Activated T-helper 2 cell treated with anti-CD3 and anti-CD28 coated beads, Interferon-gamma antibody, Interleukin-2, Interleukin-4, amounts not matched to agents 10 μg/mL and 5 μg/mL and 100 μg/mL, durations not matched to agents 14 hours and 24 hours and 36 hours (primary cell): Measurements from ENCODE around the gene NCAPG2. TPM values are rescaled to one million over a fixed set of nuclear protein-coding genes. Genes with fewer than 3 reads are reported as not detected.
A peak's percentile ranks its signal among the peaks of the same experiment; 100 is the strongest.

Source experiments
- DNase-seq: peaks from one replicate; pipeline ENCODE4 v3.0.0; 2021; ENCODE audit warnings: low spot score
- H3K27ac Mint-ChIP-seq: one replicate; pipeline ENCODE4 v1.8.0; 2021; ENCODE audit warnings: mixed read lengths
- H3K27me3 Mint-ChIP-seq: one replicate; pipeline ENCODE4 v1.8.0; 2021; ENCODE audit warnings: low read depth, mixed read lengths
- H3K36me3 Mint-ChIP-seq: one replicate; pipeline ENCODE4 v1.8.0; 2021; ENCODE audit warnings: low read depth, mixed read lengths
- H3K4me1 Mint-ChIP-seq: one replicate; pipeline ENCODE4 v1.8.0; 2021; ENCODE audit warnings: low read depth, mixed read lengths
- H3K4me3 Mint-ChIP-seq: one replicate; pipeline ENCODE4 v1.8.0; 2021; ENCODE audit warnings: low read depth, mild to moderate bottlenecking, moderate library complexity, mixed read lengths
- H3K9me3 Mint-ChIP-seq: one replicate; pipeline ENCODE4 v1.8.0; 2021; ENCODE audit warnings: mixed read lengths
- intact Hi-C: fragments of 100-400 bp; cut with micrococcal nuclease; formaldehyde crosslinking; loops from one replicate; pipeline ENCODE4 v1.15.1; 2023
- total RNA-seq: library from RNA; stranded (reverse); gene quantifications from 2 replicates; pipeline ENCODE4 v1.2.3, GENCODE V29; 2022

The NCAPG2 gene
- total RNA-seq, 1 donor from 2014 or later = 94.7 TPM

GRCh38 chr7:158741294-158741666, 36.7 kb upstream of the NCAPG2 start:
- intact Hi-C loops = no loop called here
- H3K4me1 Mint-ChIP-seq = no peaks in the 10 kb centered on the region
- no peaks in the 10 kb centered on the region for H3K27me3 Mint-ChIP-seq
- no peak overlapping the region for H3K27ac Mint-ChIP-seq
- H3K9me3 Mint-ChIP-seq = no peaks in the 10 kb centered on the region
- H3K4me3 Mint-ChIP-seq = no peak overlapping the region
- peaks cover 85% of the 10 kb centered on the region for H3K36me3 Mint-ChIP-seq
- DNase-seq = no peak

- no peak overlapping the region for H3K27ac Mint-ChIP-seq
- no peaks in the 10 kb centered on the region for H3K4me1 Mint-ChIP-seq
- no peaks in the 10 kb centered on the region for H3K9me3 Mint-ChIP-seq
- no peaks in the 10 kb centered on the region for H3K27me3 Mint-ChIP-seq
- intact Hi-C loops = no loop called here
- DNase-seq = no peak
- H3K36me3 Mint-ChIP-seq = peaks cover 85% of the 10 kb centered on the region
- H3K4me3 Mint-ChIP-seq = no peak overlapping the region
Observed at GRCh38 chr7:158740657-158741293, 36.2 kb upstream of the NCAPG2 start.

GRCh38 chr7:158740013-158740656, 35.5 kb upstream of the NCAPG2 start:
- no peaks in the 10 kb centered on the region for H3K9me3 Mint-ChIP-seq
- H3K4me3 Mint-ChIP-seq = no peak overlapping the region
- no peak for DNase-seq
- H3K36me3 Mint-ChIP-seq = peaks cover 85% of the 10 kb centered on the region
- H3K27ac Mint-ChIP-seq = no peak overlapping the region
- H3K4me1 Mint-ChIP-seq = no peaks in the 10 kb centered on the region
- intact Hi-C loops = no loop called here
- no peaks in the 10 kb centered on the region for H3K27me3 Mint-ChIP-seq

GRCh38 chr7:158738841-158739240, 34.2 kb upstream of the NCAPG2 start:
- intact Hi-C loops = no loop called here
- H3K4me3 Mint-ChIP-seq = no peak overlapping the region
- H3K4me1 Mint-ChIP-seq = no peaks in the 10 kb centered on the region
- H3K9me3 Mint-ChIP-seq = no peaks in the 10 kb centered on the region
- H3K36me3 Mint-ChIP-seq = peaks cover 89% of the 10 kb centered on the region
- DNase-seq = no peak
- H3K27me3 Mint-ChIP-seq = no peaks in the 10 kb centered on the region
- no peak overlapping the region for H3K27ac Mint-ChIP-seq

- Mint-ChIP-seq H3K27ac (no peak overlapping the region), H3K4me1 (no peaks in the 10 kb centered on the region), H3K4me3 (no peak overlapping the region), H3K9me3 (no peaks in the 10 kb centered on the region), H3K27me3 (no peaks in the 10 kb centered on the region), H3K36me3 (peaks cover 76% of the 10 kb centered on the region)
- no peak for DNase-seq
- intact Hi-C loops = no loop called here
Observed at GRCh38 chr7:158737064-158737695, 32.6 kb upstream of the NCAPG2 start.

- Mint-ChIP-seq H3K9me3 (no peaks in the 10 kb centered on the region), H3K36me3 (peaks cover 66% of the 10 kb centered on the region), H3K4me3 (no peak overlapping the region), H3K4me1 (no peaks in the 10 kb centered on the region), H3K27me3 (no peaks in the 10 kb centered on the region), H3K27ac (no peak overlapping the region)
- intact Hi-C loops = no loop called here
- no peak for DNase-seq
Observed at GRCh38 chr7:158735935-158736334, 31.3 kb upstream of the NCAPG2 start.

GRCh38 chr7:158734861-158735260, 30.3 kb upstream of the NCAPG2 start:
- Mint-ChIP-seq H3K27ac (no peak overlapping the region), H3K27me3 (no peaks in the 10 kb centered on the region), H3K9me3 (no peaks in the 10 kb centered on the region), H3K4me3 (no peak overlapping the region), H3K4me1 (no peaks in the 10 kb centered on the region), H3K36me3 (peaks cover 62% of the 10 kb centered on the region)
- no peak for DNase-seq
- intact Hi-C loops = no loop called here

GRCh38 chr7:158733775-158734494, 29.3 kb upstream of the NCAPG2 start:
- DNase-seq = no peak
- Mint-ChIP-seq H3K27ac (no peak overlapping the region), H3K9me3 (no peaks in the 10 kb centered on the region)

GRCh38 chr7:158733220-158733519, 28.6 kb upstream of the NCAPG2 start:
- H3K27ac Mint-ChIP-seq = no peak overlapping the region
- no peaks in the 10 kb centered on the region for H3K4me1 Mint-ChIP-seq
- no peaks in the 10 kb centered on the region for H3K9me3 Mint-ChIP-seq
- DNase-seq = no peak
- intact Hi-C loops = no loop called here
- peaks cover 54% of the 10 kb centered on the region for H3K36me3 Mint-ChIP-seq
- no peak overlapping the region for H3K4me3 Mint-ChIP-seq
- H3K27me3 Mint-ChIP-seq = no peaks in the 10 kb centered on the region

More at GRCh38 chr7:158733775-158734494, 29.3 kb upstream of the NCAPG2 start:
- intact Hi-C loops = no loop called here
- H3K36me3 Mint-ChIP-seq = peaks cover 61% of the 10 kb centered on the region
- H3K27me3 Mint-ChIP-seq = no peaks in the 10 kb centered on the region
- H3K4me1 Mint-ChIP-seq = no peaks in the 10 kb centered on the region
- no peak overlapping the region for H3K4me3 Mint-ChIP-seq

- intact Hi-C loops = no loop called here
- Mint-ChIP-seq H3K27ac (no peak overlapping the region), H3K27me3 (no peaks in the 10 kb centered on the region), H3K9me3 (no peaks in the 10 kb centered on the region), H3K36me3 (peaks cover 49% of the 10 kb centered on the region), H3K4me1 (no peaks in the 10 kb centered on the region), H3K4me3 (no peak overlapping the region)
- no peak for DNase-seq
Observed at GRCh38 chr7:158732494-158733219, 28.1 kb upstream of the NCAPG2 start.

GRCh38 chr7:158731761-158732160, 27.2 kb upstream of the NCAPG2 start:
- Mint-ChIP-seq H3K9me3 (no peaks in the 10 kb centered on the region), H3K27ac (no peak overlapping the region), H3K4me1 (no peaks in the 10 kb centered on the region), H3K36me3 (peaks cover 40% of the 10 kb centered on the region), H3K27me3 (no peaks in the 10 kb centered on the region), H3K4me3 (no peak overlapping the region)
- no peak for DNase-seq
- intact Hi-C loops = no loop called here

- Mint-ChIP-seq H3K27me3 (no peaks in the 10 kb centered on the region), H3K27ac (peak overlapping the region; percentile 1), H3K4me3 (no peak overlapping the region)
Observed at GRCh38 chr7:158730383-158731346, 26.1 kb upstream of the NCAPG2 start.

More at GRCh38 chr7:158730383-158731346, 26.1 kb upstream of the NCAPG2 start:
- intact Hi-C loops = no loop called here
- H3K4me1 Mint-ChIP-seq = no peaks in the 10 kb centered on the region
- H3K9me3 Mint-ChIP-seq = no peaks in the 10 kb centered on the region
- DNase-seq = no peak
- peaks cover 31% of the 10 kb centered on the region for H3K36me3 Mint-ChIP-seq
